Measurements from ENCODE around the gene BACH2. TPM values are rescaled to one million over a fixed set of nuclear protein-coding genes. Genes with fewer than 3 reads are reported as not detected.
"Not testable (repeated sequence)": the region's sequence is repeated elsewhere in the genome, so short reads cannot be mapped to it uniquely, and the experiment has no call there.

The BACH2 gene
- total RNA-seq, 1 donor from 2014 or later: 5.0 TPM

- no peak for DNase-seq (ENCODE audit: low read depth)
- Histone ChIP-seq H3K4me3 (ENCODE audit: low read depth, low read length) (no peak overlapping the region), H3K36me3 (ENCODE audit: control insufficient read depth, insufficient read depth, low read length) (no peaks in the 10 kb centered on the region), H3K27me3 (ENCODE audit: control insufficient read depth, insufficient read depth, low read length) (no peaks in the 10 kb centered on the region)
- TF ChIP-seq CTCF (IDR thresholded peaks at IDR 0.05; ENCODE audit: insufficient read depth, low read length, poor library complexity, severe bottlenecking): no peak
Measured at GRCh38 chr6:90173262-90173925, 123.2 kb downstream of the BACH2 start.

- DNase-seq (ENCODE audit: low read depth): no peak
- Histone ChIP-seq H3K4me3 (ENCODE audit: low read depth, low read length) (no peak overlapping the region), H3K27me3 (ENCODE audit: control insufficient read depth, insufficient read depth, low read length) (no peaks in the 10 kb centered on the region), H3K36me3 (ENCODE audit: control insufficient read depth, insufficient read depth, low read length) (no peaks in the 10 kb centered on the region)
- no peak for TF ChIP-seq CTCF (IDR thresholded peaks at IDR 0.05; ENCODE audit: insufficient read depth, low read length, poor library complexity, severe bottlenecking)
Measured at GRCh38 chr6:90170601-90171000, 126.0 kb downstream of the BACH2 start.

GRCh38 chr6:90169374-90169773 is 127.3 kb downstream of the BACH2 start:
- Histone ChIP-seq H3K27me3 (ENCODE audit: control insufficient read depth, insufficient read depth, low read length) (no peaks in the 10 kb centered on the region), H3K4me3 (ENCODE audit: low read depth, low read length) (no peak overlapping the region), H3K36me3 (ENCODE audit: control insufficient read depth, insufficient read depth, low read length) (no peaks in the 10 kb centered on the region)
- TF ChIP-seq CTCF (IDR thresholded peaks at IDR 0.05; ENCODE audit: insufficient read depth, low read length, poor library complexity, severe bottlenecking): no peak
- no peak for DNase-seq (ENCODE audit: low read depth)

GRCh38 chr6:90168693-90169131 is 127.9 kb downstream of the BACH2 start:
- peak; percentile 38 for DNase-seq (ENCODE audit: low read depth)
- Histone ChIP-seq H3K36me3 (ENCODE audit: control insufficient read depth, insufficient read depth, low read length) (no peaks in the 10 kb centered on the region), H3K27me3 (ENCODE audit: control insufficient read depth, insufficient read depth, low read length) (no peaks in the 10 kb centered on the region), H3K4me3 (ENCODE audit: low read depth, low read length) (no peak overlapping the region)
- no peak for TF ChIP-seq CTCF (IDR thresholded peaks at IDR 0.05; ENCODE audit: insufficient read depth, low read length, poor library complexity, severe bottlenecking)

GRCh38 chr6:90167514-90168379 is 128.9 kb downstream of the BACH2 start:
- Histone ChIP-seq H3K36me3 (ENCODE audit: control insufficient read depth, insufficient read depth, low read length) (no peaks in the 10 kb centered on the region), H3K4me3 (ENCODE audit: low read depth, low read length) (no peak overlapping the region), H3K27me3 (ENCODE audit: control insufficient read depth, insufficient read depth, low read length) (no peaks in the 10 kb centered on the region)
- DNase-seq (ENCODE audit: low read depth): no peak
- no peak for TF ChIP-seq CTCF (IDR thresholded peaks at IDR 0.05; ENCODE audit: insufficient read depth, low read length, poor library complexity, severe bottlenecking)

GRCh38 chr6:90166155-90166924 is 130.3 kb downstream of the BACH2 start:
- H3K4me3 ChIP-seq (ENCODE audit: low read depth, low read length); H3K27me3 ChIP-seq (ENCODE audit: control insufficient read depth, insufficient read depth, low read length); H3K36me3 ChIP-seq (ENCODE audit: control insufficient read depth, insufficient read depth, low read length); DNase-seq (ENCODE audit: low read depth): not testable (repeated sequence)

Data from kidney epithelial cell (primary cell).